Gastroesophageal sphincter (tissue), 4 donors: Measurements from ENCODE around the gene TRMT2A. TPM values are rescaled to one million over a fixed set of nuclear protein-coding genes. Genes with fewer than 3 reads are reported as not detected.

Source experiments
- ATAC-seq: fragments of 150-250 bp; one replicate; pipeline ENCODE4 v1.9.1; 2016; ENCODE audit warnings: mild to moderate bottlenecking, moderate library complexity
- H3K27ac ChIP-seq, 4 donors: fragments of 200-600 bp; sonication (generic) in 3 of 4; 1 replicate in 3 of 4; 2 replicates in 1 of 4; pipeline ENCODE4 v1.5.1; 2016 to 2019
- H3K27me3 ChIP-seq: fragments of 200-600 bp; sonication (generic); one replicate; pipeline ENCODE4 v1.5.1; 2019
- H3K36me3 ChIP-seq, 2 donors: fragments of 200-600 bp; sonication (generic); one replicate each; pipeline ENCODE4 v1.5.1; 2019; ENCODE audit warnings: control low read depth in 1 of 2
- H3K4me1 ChIP-seq, 3 donors: fragments of 200-600 bp; sonication (generic); 1 replicate in 2 of 3; 2 replicates in 1 of 3; pipeline ENCODE4 v1.5.1; 2016 to 2019; ENCODE audit warnings: control low read depth in 2 of 3
- H3K4me3 ChIP-seq, 2 donors: fragments of 200-600 bp; sonication (generic); one replicate each; pipeline ENCODE4 v1.5.1; 2019; ENCODE audit warnings: mild to moderate bottlenecking in 1 of 2, moderate library complexity in 1 of 2
- H3K9me3 ChIP-seq, 3 donors: fragments of 200-600 bp; sonication (generic); one replicate each; pipeline ENCODE4 v1.5.1; 2017 to 2019; ENCODE audit warnings: control low read depth in 2 of 3
- EP300 ChIP-seq: sonication (generic); formaldehyde crosslinking; IDR thresholded peaks from one replicate; pipeline ENCODE4 v1.6.1; 2017; ENCODE audit warnings: antibody characterized with exemption, mild to moderate bottlenecking
- POLR2A ChIP-seq, 2 donors: fragments of 450-650 bp; IDR thresholded peaks; one replicate each; pipeline ENCODE4 v1.6.1; 2017; ENCODE audit warnings: antibody characterized with exemption in 2 of 2, mild to moderate bottlenecking in 2 of 2, moderate library complexity in 1 of 2
- POLR2AphosphoS5 ChIP-seq: sonication (generic); formaldehyde crosslinking; IDR thresholded peaks from one replicate; pipeline ENCODE4 v1.6.1; 2017; ENCODE audit warnings: antibody characterized with exemption
- whole genome bisulfite sequencing, 2 donors: methylation state at CpG; one replicate each; pipeline ENCODE4 v1.1.5; 2018; ENCODE audit warnings: low coverage in 1 of 2; 5-methylcytosine and 5-hydroxymethylcytosine counted together
- total RNA-seq, 4 donors: library from RNA; depleted of rRNA; stranded (reverse); fragments of >200 nt; gene quantifications; one replicate each; pipeline ENCODE4 v1.1.0, GENCODE V29; 2016
- TF ChIP-seq, protein P1 (sequence below), 4 experiments: fragments of 200-600 bp in 2 of 4; fragments of 450-650 bp in 2 of 4; sonication (generic) in 1 of 4; IDR thresholded peaks; one replicate each; pipeline ENCODE4 v1.5.1; 2017 to 2019; ENCODE audit warnings: antibody characterized with exemption in 4 of 4, mild to moderate bottlenecking in 2 of 4, moderate library complexity in 2 of 4

TRMT2A gene
- total RNA-seq, 4 donors from 2014 or later = 24.1 to 57.0 (median 36.3) TPM

DNA sequence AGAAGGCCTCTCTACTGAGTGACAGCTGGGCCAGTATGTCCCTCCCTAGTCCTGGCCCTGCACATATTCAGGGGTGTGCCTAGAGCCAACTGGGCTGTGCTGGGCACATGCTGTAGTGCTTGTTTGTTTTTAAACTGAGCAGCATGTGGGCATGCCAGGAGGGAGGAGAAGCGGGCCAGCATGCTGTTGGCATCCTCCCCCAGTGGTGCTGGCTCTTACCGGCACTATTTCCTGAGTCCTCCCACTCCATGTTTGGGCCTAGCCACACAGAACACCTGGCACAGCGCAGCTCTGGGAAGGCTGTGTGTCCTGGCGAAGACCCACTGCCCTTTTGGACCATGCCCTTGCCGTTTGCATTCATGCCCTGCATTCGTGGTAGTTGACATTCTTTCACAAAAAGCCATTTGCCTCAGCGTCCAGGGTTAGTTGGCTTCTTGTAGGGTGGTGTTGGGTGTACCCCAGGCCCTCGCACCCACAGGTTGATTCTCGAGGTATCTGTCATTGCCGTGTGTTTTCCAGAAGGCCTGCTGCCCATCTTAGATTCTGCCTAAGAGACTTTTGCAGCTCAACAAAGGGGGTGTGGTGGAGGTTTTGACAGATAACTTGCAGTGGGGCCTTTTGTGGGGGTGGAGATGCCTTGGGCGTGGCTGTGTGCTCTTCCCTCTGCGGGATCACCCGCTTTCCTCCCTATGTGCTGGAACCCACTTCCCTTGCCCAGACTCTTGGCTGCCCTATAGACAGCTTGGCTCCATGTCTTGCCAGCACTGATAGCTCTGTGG lies 23.4 kb downstream of the TRMT2A start:
- H3K4me3 ChIP-seq = no peak overlapping the region
- ATAC-seq = no peak
- no peaks in the 10 kb centered on the region for H3K9me3 ChIP-seq
- WGBS, 2 donors = 80 to 87% methylated on average over 2 to 7 of the region's 13 CpGs
- no peaks in the 10 kb centered on the region for H3K27me3 ChIP-seq
- H3K27ac ChIP-seq = no peak overlapping the region
- H3K36me3 ChIP-seq = peaks cover 0 to 100% of the 10 kb centered on the region in 2 donors
- TF ChIP-seq EP300 = no peak
- no peak for TF ChIP-seq POLR2A (IDR thresholded peaks at IDR 0.05)
- no peak for TF ChIP-seq POLR2AphosphoS5
- TF ChIP-seq, protein P1, sequence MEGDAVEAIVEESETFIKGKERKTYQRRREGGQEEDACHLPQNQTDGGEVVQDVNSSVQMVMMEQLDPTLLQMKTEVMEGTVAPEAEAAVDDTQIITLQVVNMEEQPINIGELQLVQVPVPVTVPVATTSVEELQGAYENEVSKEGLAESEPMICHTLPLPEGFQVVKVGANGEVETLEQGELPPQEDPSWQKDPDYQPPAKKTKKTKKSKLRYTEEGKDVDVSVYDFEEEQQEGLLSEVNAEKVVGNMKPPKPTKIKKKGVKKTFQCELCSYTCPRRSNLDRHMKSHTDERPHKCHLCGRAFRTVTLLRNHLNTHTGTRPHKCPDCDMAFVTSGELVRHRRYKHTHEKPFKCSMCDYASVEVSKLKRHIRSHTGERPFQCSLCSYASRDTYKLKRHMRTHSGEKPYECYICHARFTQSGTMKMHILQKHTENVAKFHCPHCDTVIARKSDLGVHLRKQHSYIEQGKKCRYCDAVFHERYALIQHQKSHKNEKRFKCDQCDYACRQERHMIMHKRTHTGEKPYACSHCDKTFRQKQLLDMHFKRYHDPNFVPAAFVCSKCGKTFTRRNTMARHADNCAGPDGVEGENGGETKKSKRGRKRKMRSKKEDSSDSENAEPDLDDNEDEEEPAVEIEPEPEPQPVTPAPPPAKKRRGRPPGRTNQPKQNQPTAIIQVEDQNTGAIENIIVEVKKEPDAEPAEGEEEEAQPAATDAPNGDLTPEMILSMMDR (IDR thresholded peaks at IDR 0.05) = no peak
- H3K4me1 ChIP-seq = no peaks in the 10 kb centered on the region

DNA sequence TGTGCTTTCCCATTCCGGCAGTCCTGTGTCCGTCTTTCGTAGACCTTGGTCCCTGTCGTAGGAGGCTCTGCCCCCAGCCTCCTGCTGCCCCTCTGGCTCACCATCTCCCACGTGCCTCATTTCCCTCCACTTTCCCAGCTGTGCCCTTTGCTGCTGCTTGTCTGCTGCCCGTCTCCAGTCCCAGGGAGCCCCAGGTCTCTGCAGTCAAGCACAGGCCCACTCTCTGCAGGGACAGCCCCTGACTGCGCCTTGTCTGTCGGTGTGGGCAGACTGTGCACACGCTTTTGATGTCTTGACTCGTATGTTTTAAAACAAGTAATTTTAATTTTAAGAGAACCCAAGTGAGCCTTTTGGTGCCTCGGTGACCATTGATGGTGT lies 24.6 kb downstream of the TRMT2A start:
- no peaks in the 10 kb centered on the region for H3K9me3 ChIP-seq
- peaks cover 0 to 100% of the 10 kb centered on the region in 2 donors for H3K36me3 ChIP-seq
- H3K4me3 ChIP-seq = no peak overlapping the region
- H3K27ac ChIP-seq = no peak overlapping the region
- no peak for TF ChIP-seq EP300
- no peak for TF ChIP-seq POLR2A (IDR thresholded peaks at IDR 0.05)
- TF ChIP-seq POLR2AphosphoS5 = no peak
- TF ChIP-seq, protein P1 (IDR thresholded peaks at IDR 0.05) = no peak
- 85 to 88% methylated on average over 5 to 6 of the region's 11 CpGs for WGBS, 2 donors
- H3K27me3 ChIP-seq = no peaks in the 10 kb centered on the region
- ATAC-seq = no peak
- no peaks in the 10 kb centered on the region for H3K4me1 ChIP-seq

DNA sequence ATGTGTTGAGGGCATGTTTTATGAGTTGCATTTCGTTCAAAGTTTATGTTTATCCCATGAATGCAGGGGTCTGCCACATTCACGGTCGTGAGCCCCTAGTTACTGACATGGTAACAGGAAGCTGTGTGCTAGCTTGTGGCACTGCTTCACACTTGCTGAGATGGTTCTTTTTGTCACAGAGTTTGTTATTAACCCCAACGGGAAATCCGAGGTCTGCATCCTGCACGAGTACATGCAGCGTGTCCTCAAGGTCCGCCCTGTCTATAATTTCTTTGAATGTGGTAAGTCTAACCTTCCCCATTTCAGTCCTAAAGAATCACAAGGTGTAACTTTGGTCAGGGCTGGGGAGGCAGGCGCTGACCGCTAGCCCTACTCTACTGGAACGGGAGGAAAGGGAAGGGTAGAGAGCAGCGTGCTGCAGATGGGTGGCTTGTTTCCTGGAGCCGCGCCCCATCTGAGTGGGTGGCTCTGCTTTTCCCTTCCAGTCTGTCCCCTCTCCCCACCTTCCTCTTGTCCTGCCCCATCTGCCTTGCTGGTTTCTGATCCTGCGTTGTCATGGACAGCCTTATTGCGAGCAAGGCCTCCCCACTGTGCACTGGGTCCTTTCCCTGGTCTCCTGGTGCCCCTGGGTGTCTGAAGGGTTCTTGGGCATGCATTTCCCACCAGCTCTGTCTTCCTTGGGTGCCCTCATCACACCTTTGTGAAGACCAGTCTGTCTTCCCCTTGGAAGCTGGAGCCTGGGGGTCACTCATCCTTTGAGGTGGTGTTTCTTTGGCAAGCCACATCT lies 25.1 kb downstream of the TRMT2A start:
- H3K27ac ChIP-seq = no peak overlapping the region
- WGBS, 2 donors = 91% methylated on average over 6 to 16 of the region's 16 CpGs
- H3K36me3 ChIP-seq = peaks cover 0 to 100% of the 10 kb centered on the region in 2 donors
- no peak overlapping the region for H3K4me3 ChIP-seq
- no peak for TF ChIP-seq POLR2AphosphoS5
- no peak for TF ChIP-seq POLR2A (IDR thresholded peaks at IDR 0.05)
- TF ChIP-seq, protein P1 (IDR thresholded peaks at IDR 0.05) = no peak
- no peaks in the 10 kb centered on the region for H3K27me3 ChIP-seq
- H3K9me3 ChIP-seq = no peaks in the 10 kb centered on the region
- ATAC-seq = no peak
- H3K4me1 ChIP-seq = no peaks in the 10 kb centered on the region

DNA sequence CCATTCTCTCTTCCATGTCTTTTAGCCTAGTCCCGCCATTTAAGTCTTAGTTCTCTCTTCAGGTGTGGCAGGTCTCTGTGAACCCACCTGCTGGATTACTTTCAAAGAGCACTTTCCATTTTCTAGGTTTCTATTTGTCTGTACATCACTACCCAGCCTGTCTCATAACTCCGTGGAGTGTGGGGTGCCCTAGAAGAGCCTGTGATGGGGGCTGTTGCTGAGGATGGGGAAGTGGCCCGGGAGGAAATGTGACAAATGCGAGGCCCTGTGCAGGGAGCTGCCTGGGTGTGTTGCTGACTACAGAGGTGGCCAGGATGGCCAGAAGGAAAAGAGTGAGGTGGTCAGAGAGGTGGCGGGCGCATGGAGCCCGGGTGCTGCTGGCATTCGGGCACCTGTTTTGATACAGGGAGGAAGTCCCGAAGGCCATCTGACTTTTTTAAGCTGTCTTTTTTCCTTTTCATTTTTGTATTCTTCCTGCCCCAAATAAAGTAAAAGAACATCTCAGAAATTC lies 26.2 kb downstream of the TRMT2A start:
- 92 to 100% methylated on average over 3 to 4 of the region's 9 CpGs for WGBS, 2 donors
- Histone ChIP-seq H3K27ac (no peak overlapping the region), H3K4me1 (peaks cover 0 to 3% (median 0%) of the 10 kb centered on the region in 3 donors), H3K4me3 (no peak overlapping the region), H3K27me3 (no peaks in the 10 kb centered on the region), H3K36me3 (peaks cover 0 to 100% of the 10 kb centered on the region in 2 donors), H3K9me3 (no peaks in the 10 kb centered on the region)
- no peak for TF ChIP-seq POLR2A (IDR thresholded peaks at IDR 0.05)
- no peak for TF ChIP-seq POLR2AphosphoS5
- TF ChIP-seq, protein P1 (IDR thresholded peaks at IDR 0.05) = no peak
- TF ChIP-seq EP300 = no peak
- no peak for ATAC-seq
